IMR-90 (cell line): ENCODE measurements around the gene TNN. TPM values are rescaled to one million over a fixed set of nuclear protein-coding genes. Genes with fewer than 3 reads are reported as not detected.

Experiments used
- ATAC-seq: fragments of 200-7000 bp; cut with Tn5 transposase; 2 replicates; pipeline ENCODE4 v1.9.1; 2020; ENCODE audit warnings: low read depth, mild to moderate bottlenecking, moderate library complexity
- BruUV-seq: library from RNA; stranded (reverse); fragments of 400-500 nt; replicated peaks from 2 replicates; lab custom pipeline; 2021; lab: Mats Ljungman, UMichigan
- CTCF ChIA-PET: fragments of 300-600 bp; formaldehyde crosslinking; extraction: SDS; loops from one replicate; lab custom pipeline; 2021; ENCODE audit warnings: antibody characterized with exemption; lab: Yijun Ruan, JAX
- POLR2A ChIA-PET: fragments of 300-600 bp; sonication (Branson Sonifier 250); formaldehyde crosslinking; loops from one replicate; lab custom pipeline; 2022; ENCODE audit warnings: antibody characterized with exemption; ENCODE audit not compliant: unreplicated experiment; lab: Charles Lee
- DNase-seq: peaks from one replicate; pipeline ENCODE4 v3.0.0; 2013
- H2AFZ ChIP-seq: replicated peaks from 2 replicates; pipeline ENCODE3; 2013; ENCODE audit warnings: low read length, mild to moderate bottlenecking; ENCODE audit not compliant: poor library complexity
- H2AK5ac ChIP-seq: 2 replicates; pipeline ENCODE4 v1.6.1; 2013; ENCODE audit warnings: low read depth, low read length, inconsistent platforms
- H2AK9ac ChIP-seq: replicated peaks from 2 replicates; pipeline ENCODE3; 2013; ENCODE audit warnings: mild to moderate bottlenecking, low read depth, low read length, moderate library complexity; ENCODE audit not compliant: poor library complexity
- H2BK120ac ChIP-seq: 2 replicates; pipeline ENCODE4 v1.6.1; 2013; ENCODE audit warnings: low read depth, low read length, inconsistent platforms
- H2BK15ac ChIP-seq: 3 replicates; pipeline ENCODE4 v1.6.1; 2013; ENCODE audit warnings: low read depth, low read length, inconsistent platforms
- H2BK20ac ChIP-seq: 2 replicates; pipeline ENCODE4 v1.6.1; 2013; ENCODE audit warnings: low read depth, mild to moderate bottlenecking, inconsistent platforms, low read length, moderate library complexity
- H2BK5ac ChIP-seq: 2 replicates; pipeline ENCODE4 v1.6.1; 2013; ENCODE audit warnings: mild to moderate bottlenecking, low read depth, low read length, inconsistent platforms; ENCODE audit not compliant: poor library complexity, severe bottlenecking
- H3K14ac ChIP-seq: replicated peaks from 2 replicates; pipeline ENCODE4 v1.6.1; 2013; ENCODE audit warnings: low read depth, low read length, inconsistent platforms
- H3K18ac ChIP-seq: 2 replicates; pipeline ENCODE4 v1.6.1; 2013; ENCODE audit warnings: low read depth, low read length, control low read depth
- H3K23ac ChIP-seq: 2 replicates; pipeline ENCODE4 v1.6.1; 2013; ENCODE audit warnings: low read depth, low read length, inconsistent platforms
- H3K27ac ChIP-seq: 2 replicates; pipeline ENCODE4 v1.5.1; 2013; ENCODE audit warnings: mild to moderate bottlenecking, control low read depth, low read length; ENCODE audit not compliant: insufficient read depth
- H3K27me3 ChIP-seq: 2 replicates; pipeline ENCODE4 v1.6.1; 2013; ENCODE audit warnings: low read length; ENCODE audit not compliant: control insufficient read depth, insufficient read depth
- H3K36me3 ChIP-seq: 2 replicates; pipeline ENCODE4 v1.6.1; 2013; ENCODE audit warnings: low read length, mixed read lengths; ENCODE audit not compliant: control insufficient read depth, insufficient read depth
- H3K4ac ChIP-seq: 2 replicates; pipeline ENCODE4 v1.6.1; 2013; ENCODE audit warnings: low read depth, low read length, inconsistent platforms
- H3K4me1 ChIP-seq: 2 replicates; pipeline ENCODE4 v1.6.1; 2013; ENCODE audit warnings: low read length, mixed read lengths; ENCODE audit not compliant: control insufficient read depth, insufficient read depth
- H3K4me2 ChIP-seq: 2 replicates; pipeline ENCODE4 v1.6.1; 2013; ENCODE audit warnings: low read depth, mild to moderate bottlenecking, control low read depth, low read length, moderate library complexity
- H3K4me3 ChIP-seq: 2 replicates; pipeline ENCODE4 v1.5.1; 2013; ENCODE audit warnings: low read depth, mild to moderate bottlenecking, control low read depth, low read length, moderate library complexity; ENCODE audit not compliant: insufficient read depth
- H3K56ac ChIP-seq: 2 replicates; pipeline ENCODE4 v1.6.1; 2013; ENCODE audit warnings: low read length, inconsistent platforms; ENCODE audit not compliant: insufficient read depth; ENCODE audit errors: extremely low read depth
- H3K79me1 ChIP-seq, 2 experiments: 2 replicates each; pipeline ENCODE4 v1.6.1; 2013; ENCODE audit warnings: low read length in 2 of 2, inconsistent platforms in 1 of 2, low read depth in 1 of 2
- H3K9ac ChIP-seq: 2 replicates; pipeline ENCODE4 v1.6.1; 2013; ENCODE audit warnings: low read depth, low read length, control low read depth
- H3K9me1 ChIP-seq: 2 replicates; pipeline ENCODE4 v1.6.1; 2013; ENCODE audit warnings: low read length, inconsistent platforms; ENCODE audit not compliant: insufficient read depth
- H3K9me3 ChIP-seq: 2 replicates; pipeline ENCODE4 v1.6.1; 2013; ENCODE audit warnings: low read length; ENCODE audit not compliant: control insufficient read depth, insufficient read depth
- H4K20me1 ChIP-seq: 2 replicates; pipeline ENCODE4 v1.6.1; 2013; ENCODE audit warnings: low read length, inconsistent platforms; ENCODE audit not compliant: insufficient read depth
- H4K5ac ChIP-seq: 2 replicates; pipeline ENCODE4 v1.6.1; 2013; ENCODE audit warnings: mild to moderate bottlenecking, low read depth, low read length, control low read depth
- H4K8ac ChIP-seq, 2 experiments: 2 replicates each; pipeline ENCODE4 v1.6.1; 2013; ENCODE audit warnings: low read depth in 2 of 2, low read length in 2 of 2, control low read depth in 1 of 2, inconsistent platforms in 1 of 2
- H4K91ac ChIP-seq: 2 replicates; pipeline ENCODE4 v1.6.1; 2013; ENCODE audit warnings: low read depth, low read length, inconsistent platforms; ENCODE audit not compliant: insufficient read depth
- BHLHE40 ChIP-seq: fragments of 150-350 bp; IDR thresholded peaks from 2 replicates; pipeline ENCODE4 v1.6.1; 2016; ENCODE audit warnings: mild to moderate bottlenecking, low read depth, low read length
- CEBPB ChIP-seq: IDR thresholded peaks from 2 replicates; pipeline ENCODE4 v1.6.1; 2012; ENCODE audit warnings: low read depth, low read length, improper control_type of control experiment
- FOS ChIP-seq: fragments of 150-350 bp; IDR thresholded peaks from 2 replicates; pipeline ENCODE4 v1.6.1; 2016; ENCODE audit warnings: low read depth, low read length
- MAFK ChIP-seq: IDR thresholded peaks from 2 replicates; pipeline ENCODE4 v1.6.1; 2012; ENCODE audit warnings: low read depth, low read length, improper control_type of control experiment
- MAZ ChIP-seq: IDR thresholded peaks from 2 replicates; pipeline ENCODE4 v1.6.1; 2012; ENCODE audit warnings: low read depth, mild to moderate bottlenecking, low read length, improper control_type of control experiment, moderate library complexity, borderline replicate concordance
- MXI1 ChIP-seq: IDR thresholded peaks from 2 replicates; pipeline ENCODE4 v1.6.1; 2012; ENCODE audit warnings: low read depth, mild to moderate bottlenecking, low read length, moderate library complexity, borderline replicate concordance
- NFE2L2 ChIP-seq: fragments of 150-350 bp; IDR thresholded peaks from 2 replicates; pipeline ENCODE4 v1.6.1; 2016; ENCODE audit warnings: low read depth, mild to moderate bottlenecking, low read length
- POLR2A ChIP-seq: IDR thresholded peaks from 2 replicates; pipeline ENCODE4 v1.6.1; 2012; ENCODE audit warnings: mild to moderate bottlenecking, low read depth, low read length
- RFX5 ChIP-seq: IDR thresholded peaks from 2 replicates; pipeline ENCODE4 v1.8.0; 2012; ENCODE audit warnings: low read depth, mild to moderate bottlenecking, low read length, moderate library complexity
- WGBS, 2 experiments: methylation state at CpG; one replicate each; pipeline versions ENCODE4 v1.1.5 to v1.1.7; 2013; ENCODE audit warnings: missing lambda C conversion rate in 2 of 2; ENCODE audit not compliant: insufficient read length in 1 of 2; ENCODE audit errors: extremely low coverage in 2 of 2; 5-methylcytosine and 5-hydroxymethylcytosine counted together
- dilution Hi-C: fragments of 300-500 bp; cut with HindIII; formaldehyde crosslinking; loops from one replicate; pipeline ENCODE4 v1.14.3; 2018; ENCODE audit warnings: low sequenced_read_pairs; ENCODE audit not compliant: unreplicated experiment
- in situ Hi-C: fragments of 300-500 bp; cut with MboI; formaldehyde crosslinking; loops from 3 replicates; pipeline ENCODE4 v1.14.3; 2019; ENCODE audit warnings: low sequenced_read_pairs, inconsistent platforms, mixed read lengths
- intact Hi-C: fragments of 100-400 bp; cut with micrococcal nuclease; formaldehyde crosslinking; loops from 2 replicates; pipeline ENCODE4 v1.10.0; 2022
- polyA plus RNA-seq, 3 experiments: library from polyadenylated mRNA; depleted of rRNA; stranded (reverse); fragments of >200 nt; gene quantifications; 2 replicates each; pipeline ENCODE4 v1.2.3, GENCODE V29; 2012; ENCODE audit warnings: low replicate concordance in 1 of 3
- total RNA-seq: library from RNA; depleted of rRNA; stranded (reverse); fragments of >200 nt; gene quantifications from 2 replicates; pipeline ENCODE4 v1.2.3, GENCODE V29; 2012
- TF ChIP-seq, protein P1 (sequence below): conservative IDR thresholded peaks from 2 replicates; pipeline ENCODE4 v1.5.1; 2012; ENCODE audit warnings: mild to moderate bottlenecking, low read depth, low read length, improper control_type of control experiment
- TF ChIP-seq, protein P2 (sequence below): fragments of 150-350 bp; IDR thresholded peaks from 2 replicates; pipeline ENCODE4 v1.6.1; 2017; ENCODE audit warnings: mild to moderate bottlenecking, antibody characterized with exemption, low read length, low read depth

TNN gene
- total and polyA plus RNA-seq, 2 of the 4 experiments (the other 2 are of a cell fraction), result not detected

DNA sequence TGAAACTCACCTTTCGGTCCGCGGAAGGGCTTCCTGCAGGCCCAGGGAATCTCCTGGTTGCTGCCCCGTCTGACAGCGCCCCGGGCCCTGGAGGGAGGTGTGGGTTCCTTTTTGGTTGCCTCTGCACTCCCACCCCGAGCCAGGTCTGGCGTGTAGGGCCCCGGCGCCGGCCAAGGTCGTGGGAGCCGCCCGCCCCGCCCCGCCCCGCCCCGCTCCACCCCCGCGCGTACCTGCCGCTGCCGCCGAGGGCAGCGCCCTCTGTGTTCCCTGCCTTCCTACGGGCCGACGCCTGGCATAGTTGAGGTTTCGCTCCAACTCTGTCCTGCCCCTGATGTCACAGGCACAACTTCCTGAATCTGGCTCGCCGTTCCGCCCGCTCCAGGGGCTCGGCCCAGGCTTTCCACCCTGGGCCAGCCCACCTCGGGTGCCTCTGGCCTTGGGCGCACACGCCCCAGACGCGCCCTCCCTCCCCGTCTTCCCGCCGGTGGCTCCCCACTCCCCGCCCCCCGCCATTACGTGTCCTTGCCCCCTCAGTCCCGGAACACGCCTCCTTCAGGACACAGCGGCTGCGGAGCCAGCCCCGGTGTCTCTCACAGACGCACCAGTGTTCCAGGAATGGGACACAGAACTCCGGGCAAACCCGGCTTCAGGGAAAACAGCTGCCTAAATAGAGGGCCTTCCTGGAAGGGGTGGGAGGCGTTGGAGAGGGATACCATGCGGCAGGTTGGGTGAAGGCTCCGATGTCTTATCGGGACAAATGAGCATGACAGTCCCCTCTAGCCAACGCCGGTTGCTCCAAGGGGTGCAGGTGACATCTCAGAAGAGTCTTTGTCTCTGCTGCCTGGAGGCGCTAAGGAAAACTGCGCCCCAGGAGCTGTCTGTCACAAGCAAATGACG lies 125.2 kb downstream of the TNN start, which contains the start of gene KIAA0040 (continued):
- TF ChIP-seq, protein P1, sequence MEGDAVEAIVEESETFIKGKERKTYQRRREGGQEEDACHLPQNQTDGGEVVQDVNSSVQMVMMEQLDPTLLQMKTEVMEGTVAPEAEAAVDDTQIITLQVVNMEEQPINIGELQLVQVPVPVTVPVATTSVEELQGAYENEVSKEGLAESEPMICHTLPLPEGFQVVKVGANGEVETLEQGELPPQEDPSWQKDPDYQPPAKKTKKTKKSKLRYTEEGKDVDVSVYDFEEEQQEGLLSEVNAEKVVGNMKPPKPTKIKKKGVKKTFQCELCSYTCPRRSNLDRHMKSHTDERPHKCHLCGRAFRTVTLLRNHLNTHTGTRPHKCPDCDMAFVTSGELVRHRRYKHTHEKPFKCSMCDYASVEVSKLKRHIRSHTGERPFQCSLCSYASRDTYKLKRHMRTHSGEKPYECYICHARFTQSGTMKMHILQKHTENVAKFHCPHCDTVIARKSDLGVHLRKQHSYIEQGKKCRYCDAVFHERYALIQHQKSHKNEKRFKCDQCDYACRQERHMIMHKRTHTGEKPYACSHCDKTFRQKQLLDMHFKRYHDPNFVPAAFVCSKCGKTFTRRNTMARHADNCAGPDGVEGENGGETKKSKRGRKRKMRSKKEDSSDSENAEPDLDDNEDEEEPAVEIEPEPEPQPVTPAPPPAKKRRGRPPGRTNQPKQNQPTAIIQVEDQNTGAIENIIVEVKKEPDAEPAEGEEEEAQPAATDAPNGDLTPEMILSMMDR, result no peak

DNA sequence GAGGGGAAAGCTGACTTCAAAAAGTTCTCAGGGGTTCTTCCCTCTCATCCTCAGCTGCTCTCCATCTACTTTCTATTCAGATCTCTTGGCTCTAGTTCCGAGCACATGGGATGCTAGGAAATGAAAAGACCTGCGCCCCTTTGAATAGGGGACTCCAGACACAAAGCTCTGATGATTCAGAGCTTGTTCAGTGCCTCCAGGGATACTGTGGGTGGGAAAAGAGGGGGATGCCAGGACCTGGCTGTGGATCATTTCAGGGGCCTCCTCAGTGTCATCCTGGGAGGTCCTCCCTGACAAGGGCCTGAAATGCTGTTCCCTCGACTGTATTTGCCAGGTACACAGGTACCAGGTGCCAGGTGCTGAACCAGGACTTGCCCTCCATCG lies 125.9 kb downstream of the TNN start:
- H3K79me1 ChIP-seq, result no peaks in the 10 kb centered on the region
- dilution Hi-C loops (no loop called here), intact Hi-C loops (no loop called here), in situ Hi-C loops (no loop called here)
- no peak overlapping the region for H2AK9ac ChIP-seq
- no peaks in the 10 kb centered on the region for H3K4me1 ChIP-seq
- H3K4me2 ChIP-seq, result no peak overlapping the region; the same call in 1 of the 2 replicates
- no peak overlapping the region for H3K14ac ChIP-seq
- H3K23ac ChIP-seq, result no peak overlapping the region
- no peak overlapping the region for H4K91ac ChIP-seq
- no peak overlapping the region for H3K27ac ChIP-seq
- ATAC-seq (no peak), DNase-seq (no peak)
- no TSS peak for BruUV-seq
- H3K18ac ChIP-seq, result no peak overlapping the region
- H3K4ac ChIP-seq, result no peak overlapping the region
- H2AFZ ChIP-seq, result peak overlapping the region; percentile 85
- no peak overlapping the region for H2BK5ac ChIP-seq
- H2BK15ac ChIP-seq, result no peak overlapping the region
- no peak overlapping the region for H3K9ac ChIP-seq
- no peak overlapping the region for H4K8ac ChIP-seq
- CTCF ChIA-PET, result interaction anchor here (0.7 kb wide), 1 partner anchor 1932 kb away, joined by 4 read pairs; no protein-coding TSS in a partner anchor
- H4K20me1 ChIP-seq, result no peaks in the 10 kb centered on the region
- no peak overlapping the region for H3K4me3 ChIP-seq
- H3K56ac ChIP-seq, result no peak overlapping the region
- no peaks in the 10 kb centered on the region for H3K9me3 ChIP-seq
- H2BK20ac ChIP-seq, result no peak overlapping the region
- WGBS, 2 experiments, result 63% methylated on average over 2 of the region's 4 CpGs; no CpG with 5 or more reads in 1 of the 2 experiments
- no peaks in the 10 kb centered on the region for H3K9me1 ChIP-seq
- no peaks in the 10 kb centered on the region; the same call in none of the 2 replicates for H3K27me3 ChIP-seq
- H3K36me3 ChIP-seq, result no peaks in the 10 kb centered on the region
- H2BK120ac ChIP-seq, result no peak overlapping the region
- no peak overlapping the region for H2AK5ac ChIP-seq
- POLR2A ChIA-PET, result interaction anchor here (0.6 kb wide), 1 partner anchor 31 kb away, joined by 3 read pairs; no protein-coding TSS in a partner anchor
- no peak overlapping the region for H4K5ac ChIP-seq
- no peak for TF ChIP-seq POLR2A
- TF ChIP-seq MAFK, result no peak
- no peak for TF ChIP-seq RFX5
- no peak for TF ChIP-seq MAZ
- TF ChIP-seq CEBPB, result no peak
- TF ChIP-seq MXI1, result no peak
- TF ChIP-seq NFE2L2, result no peak
- no peak for TF ChIP-seq BHLHE40
- TF ChIP-seq, protein P2, sequence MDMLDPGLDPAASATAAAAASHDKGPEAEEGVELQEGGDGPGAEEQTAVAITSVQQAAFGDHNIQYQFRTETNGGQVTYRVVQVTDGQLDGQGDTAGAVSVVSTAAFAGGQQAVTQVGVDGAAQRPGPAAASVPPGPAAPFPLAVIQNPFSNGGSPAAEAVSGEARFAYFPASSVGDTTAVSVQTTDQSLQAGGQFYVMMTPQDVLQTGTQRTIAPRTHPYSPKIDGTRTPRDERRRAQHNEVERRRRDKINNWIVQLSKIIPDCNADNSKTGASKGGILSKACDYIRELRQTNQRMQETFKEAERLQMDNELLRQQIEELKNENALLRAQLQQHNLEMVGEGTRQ, result no peak
- TF ChIP-seq FOS, result no peak
- TF ChIP-seq, protein P1, result no peak
